NCI-H2107 treated with DMSO at 0.1 percent for 48 hours (cell line): ENCODE results near the gene INTS11.
A peak's percentile ranks its signal among the peaks of the same experiment; 100 is the strongest.
"Not testable (repeated sequence)": the region's sequence is repeated elsewhere in the genome, so short reads cannot be mapped to it uniquely, and the experiment has no call there.

ENCODE experiments used
- DNase-seq: peaks from one replicate; lab custom pipeline; 2025; ENCODE audit not compliant: unreplicated experiment; lab: John Stamatoyannopoulos, UW

Gene INTS11

DNA sequence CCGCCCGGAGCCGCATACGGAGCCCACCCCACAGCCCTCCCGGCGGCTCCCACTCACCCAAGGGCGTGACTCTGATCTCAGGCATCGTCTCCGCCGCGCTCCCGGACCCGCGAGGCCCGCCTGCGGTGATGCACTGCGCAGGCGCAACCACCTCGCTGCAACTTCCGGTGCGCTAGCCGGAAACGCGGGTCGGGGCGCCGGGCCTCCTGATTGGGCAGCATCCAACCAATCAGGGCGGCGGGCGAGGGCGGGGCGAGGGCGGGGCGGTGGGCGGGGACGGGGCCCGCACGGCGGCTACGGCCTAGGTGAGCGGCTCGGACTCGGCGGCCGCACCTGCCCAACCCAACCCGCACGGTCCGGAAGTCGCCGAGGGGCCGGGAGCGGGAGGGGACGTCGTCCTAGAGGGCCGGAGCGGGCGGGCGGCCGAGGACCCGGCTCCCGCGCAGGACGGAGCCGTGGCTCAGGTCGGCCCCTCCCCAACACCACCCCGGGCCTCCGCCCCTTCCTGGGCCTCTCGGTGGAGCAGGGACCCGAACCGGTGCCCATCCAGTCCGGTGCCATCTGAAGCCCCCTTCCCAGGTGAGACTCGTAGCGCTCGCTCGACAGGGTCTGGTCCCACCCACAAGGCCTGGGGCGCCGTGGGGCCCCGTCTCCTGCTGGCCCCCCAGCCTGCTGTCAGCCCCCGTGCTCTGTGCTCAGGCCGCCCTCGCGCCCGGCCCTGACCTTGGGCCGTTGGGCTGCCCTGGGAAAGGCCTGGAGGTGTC lies at the start of gene INTS11, which contains the start of gene CPTP:
TSS of gene INTS11 (minus strand) at position 137 of the 764 bp plus-strand sequence. CDS start at position 85, 52 bp downstream.
TSS of gene CPTP (plus strand) at position 279 of the 764 bp plus-strand sequence. CDS start 2,109 bp downstream, outside the sequence.
- peak; percentile 10 for DNase-seq

DNA sequence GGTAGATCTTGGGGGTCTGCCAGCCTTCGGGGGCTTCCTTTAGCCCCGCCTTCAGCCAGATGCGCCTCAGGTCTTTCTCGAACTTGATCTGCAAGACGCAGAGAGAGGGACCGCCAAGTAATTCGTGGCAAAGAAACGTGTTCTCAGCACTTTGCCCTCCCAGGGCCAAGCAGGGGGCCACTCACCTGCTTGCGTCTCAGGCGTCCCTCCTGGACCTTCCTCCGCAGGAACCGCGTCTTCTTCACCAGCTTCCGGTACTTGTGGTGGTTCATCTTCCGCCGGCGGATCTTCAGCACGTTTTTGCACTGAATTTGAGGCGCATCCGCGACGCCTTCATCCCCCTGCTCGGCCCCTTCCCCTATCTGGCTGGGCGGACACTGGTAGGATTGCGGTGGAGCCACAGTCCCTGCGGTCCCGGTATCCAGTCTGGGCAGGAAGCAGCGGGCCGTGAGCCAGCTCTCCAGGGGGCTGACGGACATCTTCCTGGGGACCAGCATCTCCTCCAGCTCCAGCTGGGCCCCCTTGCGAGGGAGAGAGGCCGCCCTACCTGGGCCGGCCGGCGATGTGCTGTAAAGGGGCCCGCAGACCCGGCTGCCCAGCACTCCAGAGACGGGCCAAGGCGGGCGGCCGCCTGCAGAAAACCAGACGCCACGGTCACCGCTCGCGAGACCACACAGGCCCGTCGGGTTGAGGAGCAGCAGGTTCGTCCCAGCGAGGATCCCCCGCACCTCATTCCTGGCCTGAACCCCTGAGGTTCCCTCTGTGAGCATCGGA lies 49.5 kb upstream of the INTS11 start:
- DNase-seq = no peak

DNA sequence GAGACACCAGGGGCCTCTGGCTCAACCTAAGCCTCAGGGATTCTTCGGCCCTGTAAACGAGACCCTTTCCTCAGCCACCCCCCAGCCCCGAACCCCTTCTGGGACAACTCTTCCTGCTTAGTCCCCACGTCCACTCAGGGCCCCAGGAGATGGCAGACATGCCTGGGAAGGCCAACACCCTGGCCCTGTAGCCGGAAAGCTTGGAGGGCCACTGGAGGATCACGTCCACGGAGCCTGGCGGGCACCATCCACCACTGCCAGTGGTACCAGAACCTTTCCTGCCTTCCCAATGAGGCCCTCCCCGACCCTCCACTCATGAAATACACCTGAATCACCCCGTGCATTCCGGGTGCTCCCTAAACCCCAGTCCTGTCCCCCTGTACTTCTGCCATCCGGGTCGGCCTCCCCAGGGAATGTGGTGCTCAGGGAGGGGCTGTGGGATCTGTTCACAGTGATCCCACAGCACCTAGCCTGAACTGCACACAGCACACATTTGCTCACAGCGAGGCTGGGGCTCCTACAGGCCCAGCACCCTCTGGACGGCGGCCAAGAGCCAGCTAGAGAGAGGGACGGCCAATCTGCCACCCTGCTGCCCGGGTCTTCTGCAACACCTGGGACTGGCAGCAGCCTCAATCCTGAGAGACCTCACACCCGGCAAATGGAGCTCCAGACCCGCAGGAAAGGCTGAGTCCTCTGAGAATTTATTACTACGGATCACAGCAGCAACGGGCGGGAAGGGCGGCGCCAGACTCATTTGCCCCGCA lies 48.8 kb upstream of the INTS11 start:
- no peak for DNase-seq

- no peak for DNase-seq
Observed at GRCh38 chr1:1371746-1372711, 47.6 kb upstream of the INTS11 start.

- DNase-seq = no peak
Observed at GRCh38 chr1:1371364-1371745, 46.9 kb upstream of the INTS11 start.

GRCh38 chr1:1370771-1371300 lies 46.4 kb upstream of the INTS11 start:
- no peak for DNase-seq

DNA sequence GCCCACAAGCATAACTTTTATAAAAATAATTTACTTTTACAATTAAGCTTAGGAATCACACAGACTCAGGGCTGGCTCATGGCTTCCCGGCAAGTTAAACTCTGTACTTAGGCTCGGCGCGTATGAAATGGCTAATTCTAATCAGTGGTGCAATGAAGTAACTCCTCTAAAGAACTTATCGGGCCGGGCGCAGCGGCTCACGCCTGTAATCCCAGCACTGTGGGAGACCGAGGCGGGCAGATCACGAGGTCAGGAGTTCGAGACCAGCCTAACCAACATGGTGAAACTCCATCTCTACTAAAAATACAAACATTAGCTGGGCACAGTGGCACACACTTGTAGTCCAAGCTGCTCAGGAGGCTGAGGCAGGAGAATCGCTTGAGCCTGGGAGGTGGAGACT lies 45.6 kb upstream of the INTS11 start:
- DNase-seq = not testable (repeated sequence)

DNA sequence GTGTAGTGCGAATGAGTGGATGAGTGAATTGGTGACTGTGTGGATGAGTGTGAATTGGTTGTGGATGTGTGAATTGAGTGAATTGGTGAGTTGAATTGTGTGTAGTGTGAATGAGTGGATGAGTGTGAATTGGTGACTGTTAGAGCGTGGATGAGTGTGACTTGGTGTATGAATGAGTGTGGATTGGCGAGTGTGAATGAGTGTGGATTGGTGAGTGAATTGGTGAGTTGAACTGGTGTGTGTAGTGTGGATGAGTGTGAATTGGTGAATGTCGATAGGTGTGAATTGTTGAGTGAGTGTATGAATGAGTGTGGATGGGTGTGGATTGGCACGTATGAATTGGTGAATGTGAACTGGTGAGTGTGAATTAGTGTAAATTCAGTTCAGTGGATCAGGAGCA lies 42.9 kb upstream of the INTS11 start:
- no peak for DNase-seq

GRCh38 chr1:1366699-1367066 lies 42.2 kb upstream of the INTS11 start:
- DNase-seq = no peak

DNA sequence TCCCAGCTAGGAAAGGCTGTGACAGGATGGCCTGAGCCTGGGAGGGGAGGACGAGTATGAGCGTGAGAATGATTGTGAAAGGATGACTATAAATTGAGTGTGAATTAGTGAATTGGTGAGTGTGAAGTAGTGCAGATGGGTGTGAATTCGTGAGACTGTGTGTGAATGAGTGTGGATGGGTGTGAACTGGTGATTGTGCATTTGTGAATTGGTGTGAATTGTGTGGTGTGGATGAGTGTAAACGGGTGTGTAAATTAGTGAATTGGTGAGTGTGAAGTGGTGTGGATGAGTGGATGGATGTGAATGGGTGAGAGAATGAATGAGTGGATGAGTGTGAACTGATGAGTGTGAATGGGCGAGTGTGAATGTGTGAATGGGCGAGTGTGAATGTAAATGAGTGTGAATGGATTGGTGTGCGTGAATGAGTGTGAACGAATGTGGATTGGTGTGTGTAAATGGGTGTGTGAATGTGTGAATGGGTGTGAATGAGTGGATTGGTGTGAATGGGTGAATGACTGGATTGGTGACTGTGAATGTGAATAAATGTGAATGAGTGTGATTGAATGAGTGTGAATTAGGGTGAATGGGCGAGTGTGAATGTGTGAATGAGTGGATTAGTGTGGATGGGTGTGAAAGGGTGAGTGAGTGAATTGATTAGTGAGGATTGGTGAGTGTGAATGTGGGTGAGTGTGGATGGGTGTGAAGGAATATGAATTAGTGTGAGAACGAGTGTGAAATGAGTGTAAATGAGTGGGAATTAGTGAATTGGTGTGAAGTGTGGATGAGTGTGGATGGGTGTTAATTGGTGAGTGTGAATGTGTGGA lies 41.6 kb upstream of the INTS11 start:
- no peak for DNase-seq

DNA sequence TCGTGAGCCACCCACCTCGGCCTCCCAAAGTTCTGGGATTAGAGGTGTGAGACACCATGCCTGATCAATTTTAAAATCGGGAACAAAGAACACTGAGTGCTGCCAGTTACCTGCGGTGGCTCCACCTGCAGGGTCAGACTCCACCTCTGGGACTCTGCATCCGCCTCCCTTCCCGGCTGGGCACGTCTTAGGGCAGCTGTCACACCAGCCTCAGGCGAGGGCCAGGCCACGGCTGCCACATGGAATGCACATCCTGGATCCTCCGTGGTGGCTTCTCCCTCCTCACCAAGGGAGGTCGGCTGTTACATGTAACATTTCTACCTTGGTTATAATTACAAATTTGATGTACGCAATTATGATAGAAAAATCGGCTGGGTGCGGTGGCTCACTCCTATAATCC lies 39.8 kb upstream of the INTS11 start:
- no peak for DNase-seq

GRCh38 chr1:1361982-1362423 lies 37.5 kb upstream of the INTS11 start:
- no peak for DNase-seq

DNA sequence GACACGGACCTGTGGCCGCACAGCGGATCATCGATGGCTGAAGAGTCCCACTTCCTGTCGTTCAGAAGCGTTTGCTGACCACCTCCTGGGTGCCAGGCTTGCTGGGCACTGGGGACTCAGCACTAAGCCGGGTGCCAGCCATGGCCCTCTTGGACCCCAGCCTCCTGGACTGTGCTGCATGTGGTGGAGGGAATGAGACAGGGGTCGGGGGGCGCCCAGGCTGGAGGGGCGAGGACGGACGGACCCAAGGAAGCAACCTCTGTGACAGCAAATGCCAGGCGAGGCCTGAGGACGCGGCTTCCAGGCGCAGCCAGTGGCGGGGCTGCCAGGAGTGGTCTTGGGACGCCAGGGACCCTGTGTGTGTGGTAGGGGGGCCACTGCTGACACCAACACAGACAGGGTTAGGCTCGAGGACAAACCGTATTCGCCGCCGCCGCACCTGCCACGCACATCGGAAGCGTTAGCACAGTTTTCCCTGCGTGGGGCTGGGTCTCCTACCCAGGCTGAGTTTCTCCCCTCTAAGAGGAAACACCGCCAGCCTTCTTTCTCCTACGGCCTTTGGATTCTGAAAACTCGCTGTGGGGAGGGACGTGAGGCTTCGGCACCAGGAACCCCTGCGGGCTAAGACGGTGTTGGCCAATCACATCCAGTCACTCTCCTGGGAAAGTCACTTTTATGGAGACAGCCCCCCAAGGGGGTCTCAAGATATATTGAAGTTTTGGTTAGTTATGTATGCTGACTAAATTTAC lies 36.9 kb upstream of the INTS11 start:
- no peak for DNase-seq

DNA sequence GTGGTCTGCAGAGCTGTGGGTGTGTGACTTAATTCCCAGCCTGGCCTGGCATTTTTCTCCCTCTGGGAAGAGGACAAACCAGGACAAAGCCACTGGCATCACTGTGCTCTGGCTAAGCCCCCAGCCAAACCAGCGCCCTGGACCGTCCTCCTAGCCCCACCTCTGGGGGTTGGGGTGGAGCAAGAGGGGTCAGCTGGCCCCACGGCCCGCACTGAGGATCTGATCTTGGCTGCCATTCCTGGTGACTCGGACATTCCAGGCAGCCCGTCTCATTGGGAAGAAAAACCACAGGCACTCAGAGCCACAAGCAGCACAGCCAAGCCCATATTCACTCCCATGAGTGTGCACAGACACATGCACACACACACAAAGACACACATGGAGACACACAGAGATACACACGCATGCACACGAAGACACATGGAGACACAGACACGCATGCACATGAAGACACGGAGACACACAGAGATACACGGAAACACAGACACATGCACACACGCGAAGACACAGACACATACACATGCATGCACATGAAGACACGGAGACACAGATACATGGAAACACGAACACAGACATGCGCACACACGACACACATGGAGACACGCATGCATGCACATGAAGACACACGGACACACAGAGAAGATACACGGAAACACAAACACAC lies 36.2 kb upstream of the INTS11 start:
- no peak for DNase-seq

DNA sequence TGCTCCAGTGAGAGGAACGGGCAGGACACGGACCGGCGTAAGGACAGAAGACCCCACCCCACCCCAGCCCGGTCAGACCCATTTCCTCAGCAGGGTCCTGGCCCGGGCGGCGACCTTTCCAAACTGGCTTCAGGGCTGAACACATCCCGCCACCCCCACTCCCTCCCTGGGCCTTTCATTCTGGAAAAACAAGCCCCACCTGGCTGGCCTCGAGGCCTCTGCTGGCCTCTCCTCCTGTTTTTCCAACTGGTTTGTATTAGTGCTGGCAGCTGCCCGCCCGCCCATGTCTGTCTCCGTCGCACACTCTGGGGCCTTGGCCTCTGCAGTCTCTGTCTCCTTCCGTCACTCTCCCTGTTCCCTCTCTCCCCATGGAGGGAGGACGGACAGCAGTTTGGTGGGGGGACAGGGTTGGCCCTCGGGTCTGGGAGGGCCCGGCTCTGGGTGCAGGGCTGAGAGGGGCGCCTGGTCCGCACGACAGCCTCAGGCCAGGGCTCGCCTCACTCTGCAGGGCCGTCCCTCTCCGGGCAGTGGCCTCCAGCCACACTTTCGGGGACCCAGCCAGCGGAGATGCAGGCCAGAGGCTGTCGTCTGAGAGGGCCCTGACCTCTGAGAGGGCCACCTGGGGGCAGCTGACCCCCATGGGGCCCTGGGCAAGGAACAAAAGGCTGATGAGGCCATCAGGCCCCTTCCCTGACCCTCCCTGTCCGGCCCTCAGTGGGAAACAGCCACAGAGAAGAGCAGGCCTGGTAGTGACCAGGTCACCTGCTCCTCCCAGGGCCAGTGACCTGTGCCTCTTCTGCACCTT lies 35.4 kb upstream of the INTS11 start:
- no peak for DNase-seq

DNA sequence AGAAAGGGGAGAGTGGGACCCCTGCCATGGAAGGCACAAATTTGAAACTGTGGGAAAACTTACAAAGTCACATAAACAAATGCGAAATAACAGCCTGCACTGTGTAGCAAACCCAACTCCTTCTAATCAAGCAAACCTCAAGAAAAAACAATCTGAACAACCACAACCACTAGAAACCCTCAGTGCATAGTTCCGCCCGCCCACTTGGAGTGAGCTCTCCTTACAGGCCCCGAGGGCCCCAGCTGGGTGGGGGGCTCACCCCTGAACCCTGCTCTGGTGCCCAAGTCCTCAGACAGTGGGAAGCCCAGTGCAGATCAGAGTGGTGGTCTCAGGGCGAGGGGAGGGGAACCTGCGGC lies 34.8 kb upstream of the INTS11 start:
- no peak for DNase-seq
